NOMO-1 treated with DMSO at 0.1 percent for 48 hours (cell line): ENCODE results near the gene UTS2R.

Experiments used
- DNase-seq: peaks from one replicate; lab custom pipeline; 2025; ENCODE audit not compliant: unreplicated experiment; lab: John Stamatoyannopoulos, UW

The UTS2R gene

DNA sequence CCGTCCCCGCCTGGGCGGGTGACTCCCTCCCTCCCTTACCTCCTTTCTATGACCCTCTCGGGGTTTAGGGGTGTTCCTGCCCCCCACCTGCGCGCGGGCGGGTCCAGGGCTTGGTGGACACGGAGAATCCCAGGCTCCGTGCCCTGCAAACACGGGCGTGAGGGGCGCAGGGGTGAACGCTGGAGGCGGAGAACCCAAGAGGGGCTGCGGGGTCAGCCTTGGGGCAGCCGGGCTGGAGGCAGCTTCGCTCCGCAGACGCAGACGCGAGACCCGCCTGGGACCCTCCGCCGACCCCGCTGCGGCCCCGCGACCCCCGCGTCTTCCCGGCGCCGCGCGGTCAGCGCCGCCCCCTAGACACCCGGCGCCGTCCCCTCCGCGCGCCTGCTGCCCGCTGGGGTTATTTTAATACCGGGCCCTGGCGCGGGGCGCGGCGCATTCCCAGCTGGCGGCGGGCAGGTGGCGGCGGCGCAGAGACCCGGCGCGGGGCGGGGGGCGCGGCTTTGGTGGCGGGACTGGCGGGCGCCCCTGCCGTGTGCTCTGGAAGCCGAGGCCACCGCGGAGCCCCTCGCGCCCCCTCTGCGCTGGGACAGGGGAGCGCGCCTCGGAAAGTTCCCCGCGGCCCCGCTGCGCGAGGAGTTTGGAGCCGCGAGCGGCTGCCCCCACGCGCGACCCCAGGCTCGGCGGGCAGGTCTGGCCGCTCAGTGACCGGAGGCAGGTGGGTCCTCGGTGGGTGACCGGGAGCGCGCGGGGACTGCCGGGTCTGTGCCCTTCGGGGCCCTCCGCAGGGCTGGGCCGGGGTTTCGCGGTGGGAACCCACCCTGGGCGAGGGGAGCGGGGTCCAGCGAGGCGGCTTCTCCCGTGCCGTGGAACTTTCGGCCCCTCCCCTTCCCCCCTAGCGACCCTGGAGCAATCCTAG lies at the start of gene UTS2R:
UTS2R (plus strand) TSS at position 433 of the 916 bp plus-strand sequence. CDS start 2,560 bp downstream, outside the sequence.
- DNase-seq: no peak

DNA sequence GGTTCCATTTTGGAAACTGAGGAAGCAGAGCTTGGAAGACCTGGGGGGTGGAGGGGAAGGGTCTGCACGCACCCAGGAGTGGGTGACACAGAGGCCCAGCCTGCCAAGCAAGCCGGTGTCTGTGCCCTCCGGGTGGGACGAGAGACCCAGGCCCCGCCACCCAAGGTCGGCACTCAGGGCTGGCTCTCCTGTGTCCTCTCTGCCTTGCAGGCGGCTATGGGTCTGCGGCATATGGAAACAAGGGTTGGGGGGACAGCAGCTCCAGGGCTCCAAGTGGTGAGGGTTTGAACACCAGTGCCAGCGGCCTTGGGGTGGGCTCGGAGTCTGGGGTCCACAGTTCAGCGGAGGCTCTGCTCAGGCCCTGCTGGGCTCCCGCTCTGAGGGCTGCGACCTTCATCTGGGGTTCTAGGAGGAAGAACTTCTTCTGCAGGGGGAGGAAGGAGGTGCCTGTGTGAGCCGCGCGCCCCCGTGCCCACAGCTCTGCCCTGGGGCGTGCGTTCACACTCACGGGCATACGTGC lies 49.6 kb upstream of the UTS2R start:
- DNase-seq: no peak

DNA sequence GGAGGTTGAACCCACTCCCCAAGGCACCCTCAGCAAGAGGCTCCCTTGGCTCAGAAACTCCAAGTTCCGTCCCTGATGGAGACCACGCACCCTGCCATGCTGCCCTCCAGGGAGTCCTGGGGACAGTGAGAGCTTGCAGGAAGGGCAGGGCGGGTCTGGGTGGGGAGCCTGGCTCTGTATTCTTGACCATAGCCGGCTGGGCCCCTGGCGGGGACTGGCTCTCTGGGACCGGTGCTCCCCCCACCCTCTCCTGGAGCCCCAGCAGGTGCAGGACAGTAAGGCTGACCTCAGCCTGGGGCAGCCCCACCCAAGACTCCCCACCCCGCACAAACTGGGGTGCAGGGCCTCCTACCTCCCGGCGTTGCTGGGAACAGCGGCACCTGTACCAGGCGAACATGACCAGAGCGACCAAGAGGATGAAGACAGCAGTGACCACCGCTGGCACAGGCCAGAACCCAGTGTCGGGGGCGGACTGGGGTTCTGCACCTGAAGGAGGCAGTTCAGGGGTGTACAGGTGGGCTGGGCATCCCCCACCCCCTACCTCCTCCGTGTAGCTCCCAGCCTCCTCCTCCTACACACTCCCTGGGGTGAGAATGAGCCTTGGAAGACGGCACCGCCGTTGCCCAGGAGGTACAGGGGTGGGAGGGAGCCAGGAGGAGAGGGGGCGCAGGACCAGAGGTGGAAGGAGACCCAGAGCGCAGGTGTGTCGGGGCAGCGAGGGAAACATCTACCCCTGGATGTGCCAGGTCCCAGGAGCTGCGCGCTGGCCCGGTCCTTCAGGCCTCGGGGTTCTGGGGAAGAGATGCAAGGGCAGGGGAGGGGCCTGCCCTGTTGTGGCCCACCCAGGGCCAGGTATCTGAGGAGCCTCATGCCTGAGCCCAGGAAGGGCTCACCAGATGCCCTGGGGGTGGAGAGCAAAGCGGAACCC lies 48.8 kb upstream of the UTS2R start:
- no peak for DNase-seq

DNA sequence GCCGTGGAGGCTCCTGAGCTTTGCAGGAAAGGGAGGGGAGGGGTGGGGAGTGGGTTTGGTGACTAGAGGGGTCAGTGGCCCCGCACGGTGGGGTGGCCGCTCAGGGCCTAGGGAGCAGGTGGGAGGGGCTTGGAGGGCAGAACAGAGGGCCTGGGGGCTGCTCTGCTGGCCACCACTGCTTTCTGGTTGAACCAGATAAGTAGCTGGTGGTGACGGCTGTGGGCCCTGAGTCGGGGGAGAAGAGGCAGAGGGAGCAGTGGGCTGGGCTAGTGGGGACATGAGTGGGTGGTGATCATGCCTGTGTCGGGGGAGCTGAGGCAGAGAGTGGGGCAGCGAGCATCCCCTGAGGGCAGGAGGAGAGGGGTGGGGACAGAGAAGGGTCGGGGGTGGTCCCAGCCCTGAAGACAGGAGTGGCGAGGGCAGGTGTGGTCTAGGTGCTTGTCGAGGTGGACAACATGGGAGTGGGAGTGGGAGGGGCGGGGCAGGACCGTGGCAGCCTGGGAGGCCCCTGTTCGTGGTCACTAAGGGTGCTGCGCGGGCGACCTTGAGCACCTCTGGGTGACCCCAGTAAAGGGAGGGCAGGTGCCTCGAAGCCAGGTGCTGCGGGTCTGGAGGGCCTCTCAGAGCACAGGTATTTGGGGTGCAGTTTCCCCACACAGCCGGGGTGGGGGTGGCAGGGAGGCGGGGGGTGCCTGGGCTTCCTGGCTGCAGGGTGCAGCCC lies 47.9 kb upstream of the UTS2R start:
- DNase-seq: no peak

DNA sequence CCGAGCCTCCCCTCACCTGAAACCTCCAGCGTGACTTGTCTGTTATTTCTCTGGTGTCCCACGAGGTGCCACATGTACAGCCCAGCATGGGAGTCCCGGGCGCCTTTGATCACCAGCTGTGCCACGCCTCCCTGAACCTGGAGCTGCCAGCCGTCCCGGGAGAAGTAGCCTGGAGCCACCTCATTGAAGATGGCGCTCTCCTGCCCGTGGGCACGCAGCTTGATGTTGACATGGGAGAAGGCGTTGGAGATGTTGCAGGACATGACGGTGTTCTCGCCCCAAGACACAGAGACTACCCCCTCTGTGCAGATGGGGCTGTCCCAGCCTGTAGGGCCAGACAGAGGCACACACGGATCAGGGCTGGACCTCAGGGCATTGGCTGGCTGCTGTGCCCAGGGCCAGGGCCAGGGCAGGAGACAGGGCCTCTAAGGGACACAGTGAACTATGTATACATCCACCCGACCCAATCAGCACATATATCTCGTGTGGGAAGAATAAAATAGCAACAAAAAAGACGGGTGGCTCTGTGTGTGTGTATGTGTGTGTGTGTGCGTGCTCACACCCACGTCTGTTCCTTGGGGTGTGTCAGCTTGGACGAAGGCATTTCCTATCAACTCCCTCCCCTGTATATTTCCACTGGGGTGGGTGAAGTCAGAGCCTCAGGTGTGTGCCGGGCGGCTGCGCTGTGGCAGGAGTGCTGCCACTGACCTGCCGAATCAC lies 46.8 kb upstream of the UTS2R start:
- DNase-seq: no peak

DNA sequence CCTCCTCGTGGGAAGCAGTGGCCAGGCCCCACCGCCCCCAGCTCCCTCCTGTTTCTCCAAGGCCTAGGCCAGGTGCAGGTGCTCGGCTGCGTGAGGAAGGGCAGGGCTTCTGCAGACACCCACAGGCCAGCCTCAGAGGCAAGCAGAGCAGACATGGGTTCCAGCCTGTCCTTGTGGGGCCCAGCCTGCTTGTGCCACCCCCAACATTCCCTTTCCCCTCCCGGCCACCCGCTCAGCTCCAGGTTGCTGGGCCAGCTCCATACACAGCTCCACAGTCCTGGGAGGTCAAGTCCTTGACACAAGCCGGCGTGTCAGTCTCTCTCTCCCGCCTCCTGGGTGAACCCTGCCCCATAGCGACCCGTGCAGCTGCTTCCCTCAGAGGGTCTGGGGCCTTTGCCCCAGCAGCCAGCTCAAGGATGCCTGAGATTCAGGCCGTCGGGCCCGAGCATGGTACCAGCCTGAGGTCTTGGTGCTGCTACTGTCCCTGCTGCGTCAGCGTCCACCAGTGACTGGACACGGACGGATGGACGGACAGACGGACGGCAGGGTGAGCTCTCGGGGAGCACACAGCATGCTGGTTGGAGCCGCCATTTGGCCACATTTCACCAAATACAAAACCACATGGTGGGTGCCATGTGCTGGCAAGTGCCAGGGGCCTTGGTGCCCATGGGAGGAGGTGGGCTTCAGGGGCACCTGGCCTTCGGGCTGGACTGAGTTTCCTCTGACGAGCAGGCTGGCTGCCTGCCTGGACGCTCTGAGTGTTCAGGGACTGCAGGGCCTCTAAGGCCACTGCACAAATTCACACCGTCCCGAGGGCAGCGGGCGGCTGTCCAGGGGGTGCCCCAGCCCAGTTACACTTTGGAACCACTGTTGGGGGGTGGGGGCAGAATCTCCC lies 46.0 kb upstream of the UTS2R start:
- DNase-seq: no peak

DNA sequence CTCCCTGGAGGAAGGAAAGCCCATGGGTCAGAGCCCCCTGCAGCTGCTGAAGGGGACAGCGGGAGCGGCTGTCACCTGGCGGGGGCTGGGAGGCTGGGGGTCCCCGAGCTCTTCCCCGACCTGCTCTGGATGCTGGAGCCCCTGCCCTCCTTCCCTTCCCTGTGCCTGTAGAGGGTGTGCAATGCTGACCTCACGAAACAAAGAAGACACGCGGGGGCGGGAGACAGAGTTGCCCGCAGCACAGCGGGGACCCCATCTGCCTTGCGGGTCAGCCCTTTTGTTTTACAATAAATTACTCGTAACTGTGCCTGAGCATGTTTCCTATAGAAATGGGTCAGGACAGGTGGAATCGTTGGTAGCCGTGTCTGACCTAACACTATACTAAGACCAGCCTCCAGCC lies 44.3 kb upstream of the UTS2R start:
- no peak for DNase-seq

DNA sequence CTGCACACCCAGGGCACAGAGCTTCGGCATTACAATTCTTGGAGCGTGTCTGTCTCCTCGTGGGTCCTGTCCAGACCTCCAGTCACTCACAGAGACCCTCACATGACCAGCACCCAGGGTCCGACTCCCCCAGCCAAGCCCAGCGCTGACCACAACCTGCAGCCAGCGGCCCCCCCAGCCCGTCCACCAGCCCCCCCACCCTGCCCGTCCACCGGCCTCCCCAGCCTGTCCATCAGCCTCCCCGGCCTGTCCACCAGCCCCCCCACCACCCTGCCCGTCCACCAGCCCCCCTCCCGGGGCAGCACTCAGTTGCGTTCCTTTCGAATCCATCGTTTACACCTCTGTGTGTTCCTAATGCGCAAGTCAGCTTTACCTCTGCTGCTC lies 43.8 kb upstream of the UTS2R start:
- no peak for DNase-seq

DNA sequence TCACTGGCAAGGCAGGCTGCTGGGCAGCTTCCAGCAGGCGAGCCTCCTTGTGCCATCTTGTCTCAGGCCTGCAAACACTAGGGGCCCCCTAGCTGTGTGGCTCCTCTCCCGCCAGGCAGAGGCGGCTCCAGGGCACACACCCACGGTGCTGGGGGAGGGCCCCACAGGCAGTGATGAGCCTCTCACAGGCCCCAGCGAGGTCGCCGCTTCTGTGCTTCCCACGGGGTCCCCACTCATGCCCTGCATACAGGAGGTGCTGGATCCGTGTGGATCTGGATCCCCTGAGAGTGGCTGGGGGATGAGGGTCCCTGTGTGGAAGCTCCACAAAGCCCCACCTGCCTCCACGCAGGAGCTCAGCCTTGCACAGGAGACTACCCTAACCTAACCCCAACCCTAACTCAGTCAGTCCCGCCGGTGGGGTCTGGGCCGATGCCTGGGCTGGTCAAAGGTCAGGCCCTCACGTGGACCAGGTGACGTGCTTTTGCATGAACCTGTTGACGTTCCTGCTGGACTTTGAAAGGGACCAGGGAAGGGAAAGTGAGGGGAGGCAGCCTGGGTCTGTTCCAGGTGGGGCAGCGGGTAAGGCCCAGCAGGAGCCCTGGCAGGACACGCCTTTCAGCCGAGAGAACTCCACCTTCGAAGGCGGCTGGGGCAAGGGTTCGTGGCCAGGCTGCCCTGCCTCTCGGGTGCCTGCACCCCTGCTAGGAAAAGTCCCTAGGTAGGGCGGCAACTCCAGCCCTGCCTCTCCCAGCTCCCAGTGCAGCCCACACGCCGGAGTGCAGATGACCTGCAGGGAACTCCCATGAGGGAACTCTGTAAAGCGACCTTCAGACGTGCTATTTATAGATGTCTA lies 43.2 kb upstream of the UTS2R start:
- DNase-seq: no peak

DNA sequence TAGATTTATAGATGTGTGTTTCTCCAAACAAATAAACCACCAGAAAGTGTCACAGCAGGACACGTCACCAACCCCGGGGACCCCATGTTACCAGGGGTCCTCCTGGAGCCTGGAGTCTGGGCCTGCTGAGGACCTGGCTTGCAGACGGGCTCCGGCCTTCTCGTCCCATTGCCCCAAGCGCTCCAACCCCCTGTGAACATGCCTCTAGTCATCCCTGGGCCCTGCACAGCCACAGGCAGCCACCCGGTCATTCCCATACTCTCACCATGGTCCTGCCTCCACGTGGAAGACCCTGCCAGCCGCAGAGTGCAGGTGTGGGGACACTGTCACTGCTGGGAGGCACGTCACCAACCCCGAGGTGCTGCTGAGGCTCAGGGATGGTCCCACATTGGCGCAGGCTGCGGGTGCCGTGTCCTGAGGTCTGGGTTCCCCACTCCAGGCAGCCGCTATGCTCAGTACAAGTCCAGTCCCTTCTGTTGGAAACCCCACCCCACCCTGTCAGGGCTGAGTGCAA lies 42.5 kb upstream of the UTS2R start:
- DNase-seq: no peak

DNA sequence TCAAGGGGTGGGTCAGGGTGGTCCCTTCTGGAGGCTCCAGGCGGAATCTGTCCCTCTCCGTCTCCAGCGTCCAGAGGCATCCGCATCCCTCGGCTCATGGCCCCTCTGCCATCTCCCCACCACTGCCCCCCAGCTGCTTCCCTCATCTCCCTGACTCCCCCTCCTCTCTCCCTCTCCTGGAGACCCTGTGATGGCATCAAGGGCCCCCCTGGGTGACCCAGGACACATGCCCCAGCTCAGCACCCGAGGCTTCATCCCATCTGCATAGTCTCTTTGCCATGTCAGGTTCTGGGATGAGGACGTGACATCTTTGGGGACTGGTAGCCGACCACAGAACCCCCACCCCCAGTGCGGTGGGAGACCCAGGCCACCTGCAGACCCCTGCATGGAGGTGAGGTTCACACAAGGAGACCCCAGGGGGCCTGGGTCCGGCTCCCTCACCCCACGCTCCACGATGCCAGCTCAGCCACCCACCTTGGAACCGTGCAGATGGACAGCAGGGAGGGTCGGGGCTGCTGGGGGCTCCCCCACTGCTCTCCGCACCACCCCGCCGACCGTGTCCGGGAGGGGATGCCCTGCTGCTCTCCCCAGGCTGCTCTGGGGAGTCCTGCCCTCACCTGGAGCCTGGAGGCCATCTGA lies 41.8 kb upstream of the UTS2R start:
- DNase-seq: no peak

DNA sequence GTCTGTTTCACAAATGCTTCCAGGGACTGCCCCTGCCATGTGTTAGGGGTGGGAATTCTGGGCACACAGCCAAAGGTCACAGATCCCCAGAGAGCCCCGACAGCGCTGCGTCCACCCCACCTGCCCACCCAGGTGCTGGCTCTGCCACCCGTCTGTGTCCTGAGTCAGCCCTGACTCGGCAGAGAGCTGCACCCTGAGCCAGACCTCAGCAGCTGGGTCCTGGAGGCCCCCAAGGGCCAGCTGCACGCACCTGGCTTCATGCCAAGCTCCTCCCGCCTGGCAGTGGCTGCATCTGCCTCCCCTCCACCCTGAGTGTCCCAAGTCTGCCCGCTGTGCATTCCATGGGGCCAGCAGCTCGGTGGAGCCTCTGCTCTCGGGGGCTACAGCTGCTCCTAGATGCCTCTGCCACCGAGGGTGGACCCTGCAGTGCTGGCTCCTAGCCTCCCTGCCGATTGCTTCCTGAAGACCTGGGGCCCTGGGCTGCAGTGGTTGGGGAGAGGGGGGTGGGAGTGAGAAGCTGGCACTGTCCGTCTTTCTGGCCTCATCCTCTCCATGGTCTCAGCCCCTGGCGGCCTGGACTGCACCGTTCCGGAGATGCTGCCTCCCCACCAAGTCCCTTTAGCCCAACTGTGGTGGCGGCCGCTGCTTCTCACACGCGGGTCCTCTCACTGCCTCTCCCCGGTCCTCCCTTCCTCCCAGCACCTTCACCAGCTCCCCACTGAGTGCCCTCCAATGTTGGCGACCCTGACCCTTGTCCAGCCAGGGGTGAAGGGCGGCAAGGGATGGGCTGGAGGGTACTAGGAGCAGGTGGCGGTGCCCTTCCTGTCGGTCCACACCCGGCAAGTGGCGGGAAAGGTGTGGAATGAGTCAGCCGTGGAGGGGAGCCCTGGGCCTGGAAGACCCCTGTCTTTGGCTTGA lies 41.0 kb upstream of the UTS2R start:
- no peak for DNase-seq

DNA sequence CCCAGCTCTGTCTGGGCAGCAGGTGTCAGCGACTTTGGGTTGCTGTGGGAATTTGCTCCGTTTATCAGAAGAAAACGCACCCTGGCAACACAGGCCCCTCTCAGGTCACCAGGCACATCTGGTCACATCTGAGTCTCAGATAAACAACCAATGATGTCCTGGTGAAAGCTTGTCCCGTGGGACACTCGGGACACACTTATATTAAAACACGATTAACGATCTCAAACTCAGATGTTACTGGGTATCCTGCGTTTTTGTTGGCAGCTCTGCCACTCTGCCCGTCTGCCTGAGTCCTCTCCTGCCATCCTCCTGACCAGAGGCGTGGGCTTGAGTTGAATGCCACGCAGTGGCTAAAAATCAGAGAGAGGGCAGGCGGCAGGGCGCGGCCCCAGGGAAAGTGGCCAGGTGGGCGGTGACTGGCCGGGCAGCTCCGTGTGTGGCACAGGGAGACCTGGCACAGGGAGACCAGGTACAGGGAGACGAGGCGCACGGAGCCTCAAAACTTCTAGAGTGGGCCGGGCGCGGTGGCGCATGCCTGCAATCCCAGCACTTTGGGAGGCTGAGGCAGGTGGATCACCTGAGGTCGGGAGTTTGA lies 40.1 kb upstream of the UTS2R start:
- no peak for DNase-seq

DNA sequence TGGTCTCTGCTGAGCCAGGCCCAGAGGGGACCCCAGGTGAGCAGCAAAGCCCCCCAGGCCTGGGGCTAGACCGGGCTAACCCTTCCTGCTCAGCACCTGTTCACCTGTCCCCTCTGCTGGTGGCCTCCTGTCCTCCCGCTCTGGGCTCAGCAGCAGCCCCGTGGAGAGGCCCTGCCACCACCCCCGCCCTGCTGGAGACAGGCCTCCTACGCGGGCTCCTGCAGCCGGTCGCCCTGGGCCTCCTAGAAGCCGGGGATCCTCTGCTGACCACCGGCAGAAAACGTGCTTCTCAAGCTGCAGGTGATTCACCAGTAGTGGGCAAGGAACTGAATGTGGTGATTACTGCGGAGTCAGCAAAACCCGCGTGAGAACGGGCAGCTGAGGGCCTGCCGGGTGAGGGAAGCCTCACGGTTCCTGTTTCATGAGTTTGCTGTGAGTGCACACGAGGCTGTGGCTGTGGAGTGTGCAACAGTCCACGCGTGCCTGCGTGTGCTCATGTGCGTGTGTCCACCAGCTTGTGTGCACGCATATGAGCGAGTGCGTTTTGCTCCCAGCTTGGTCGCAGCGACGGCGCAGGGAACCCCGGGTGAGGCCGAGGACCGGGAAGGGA lies 38.8 kb upstream of the UTS2R start:
- peak; percentile 70 for DNase-seq

DNA sequence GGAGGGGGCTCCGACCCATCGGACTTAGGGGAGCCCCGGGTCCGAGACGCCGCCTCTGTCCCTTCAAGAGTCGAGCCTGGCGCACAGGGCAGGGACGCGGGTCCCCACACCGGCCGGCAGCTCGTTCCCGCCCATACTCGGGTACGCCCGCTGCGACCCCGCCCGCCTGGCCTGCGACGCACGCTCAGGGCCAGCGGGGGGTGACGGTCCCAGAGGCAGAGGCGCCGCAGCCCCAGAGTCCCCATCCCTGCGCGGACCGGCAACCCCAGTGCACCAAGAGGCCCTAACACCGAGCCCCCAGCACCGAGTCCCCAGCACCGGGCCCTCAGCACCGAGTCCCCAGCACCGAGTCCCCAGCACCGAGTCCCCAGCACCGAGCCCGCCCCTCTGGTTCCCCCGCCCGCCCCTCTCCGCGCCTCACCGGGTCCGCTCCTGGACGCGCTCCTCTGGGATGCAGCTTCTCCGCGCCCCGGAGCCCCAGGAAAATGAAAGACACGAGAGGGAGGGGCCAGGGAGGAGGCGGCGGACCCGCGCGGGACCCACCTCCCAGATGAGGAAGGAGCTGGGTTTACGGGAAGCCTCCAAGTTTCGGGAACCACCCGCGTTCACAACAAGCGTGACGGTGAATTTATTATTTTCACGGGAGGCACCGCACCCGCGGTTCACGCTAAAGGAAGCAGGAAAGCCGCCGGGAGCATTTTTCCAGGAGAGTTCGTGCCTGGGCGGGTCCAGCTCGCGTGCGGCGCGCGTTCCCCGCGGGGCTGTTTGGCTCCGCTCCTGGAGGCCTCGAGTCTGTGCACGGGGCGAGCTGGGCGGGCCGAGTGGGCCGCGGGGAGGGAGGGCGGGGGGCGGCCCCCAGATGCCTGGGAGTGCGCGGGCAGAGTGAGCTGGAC lies 38.0 kb upstream of the UTS2R start, which contains the start of gene SECTM1:
SECTM1 (minus strand) TSS at position 488 of the 893 bp plus-strand sequence. CDS start 6,526 bp downstream, outside the sequence.
- DNase-seq: no peak
